Activated CD8-positive, alpha-beta T cell treated with anti-CD3 and anti-CD28 coated beads, Interleukin-2, amount 10 ng/mL, durations not matched to agents 7 days and 5 days (primary cell): ENCODE data around the gene NSMCE1. TPM values are rescaled to one million over a fixed set of nuclear protein-coding genes. Genes with fewer than 3 reads are reported as not detected.
"Not testable (repeated sequence)": the region's sequence is repeated elsewhere in the genome, so short reads cannot be mapped to it uniquely, and the experiment has no call there.

Experiments used
- ATAC-seq: fragments of 150-1000 bp; cut with Tn5 transposase; one replicate; pipeline ENCODE4 v1.10.0; 2021; ENCODE audit warnings: moderate library complexity
- CTCF ChIA-PET: fragments of 350-600 bp; sonication (Branson Sonifier 250); formaldehyde crosslinking; loops from one replicate; lab custom pipeline; 2021; ENCODE audit warnings: antibody characterized with exemption; lab: Charles Lee
- POLR2A ChIA-PET: fragments of 350-600 bp; sonication (Branson Sonifier 250); formaldehyde crosslinking; loops from one replicate; lab custom pipeline; 2021; ENCODE audit warnings: antibody characterized with exemption; lab: Charles Lee
- DNase-seq: peaks from one replicate; pipeline ENCODE4 v3.0.0-alpha.2; 2020
- H3K27ac Mint-ChIP-seq: one replicate; pipeline ENCODE4 v1.8.0; 2021; ENCODE audit warnings: mild to moderate bottlenecking, mixed read lengths
- H3K27me3 Mint-ChIP-seq: one replicate; pipeline ENCODE4 v1.8.0; 2021; ENCODE audit warnings: low read depth, mixed read lengths
- H3K36me3 Mint-ChIP-seq: one replicate; pipeline ENCODE4 v1.8.0; 2021; ENCODE audit warnings: low read depth, mixed read lengths
- H3K4me1 Mint-ChIP-seq: one replicate; pipeline ENCODE4 v1.8.0; 2021; ENCODE audit warnings: low read depth, mixed read lengths
- H3K4me3 Mint-ChIP-seq: one replicate; pipeline ENCODE4 v1.8.0; 2021; ENCODE audit warnings: mild to moderate bottlenecking, mixed read lengths
- H3K9me3 Mint-ChIP-seq: one replicate; pipeline ENCODE4 v1.8.0; 2022; ENCODE audit warnings: mixed read lengths; ENCODE audit not compliant: insufficient read depth
- total RNA-seq, 2 experiments: library from RNA; stranded (reverse); gene quantifications; one replicate each; pipeline ENCODE4 v1.2.3, GENCODE V29; 2021

Gene NSMCE1
- total RNA-seq, 2 experiments from 2014 or later = 87.3 to 94.9 TPM

DNA sequence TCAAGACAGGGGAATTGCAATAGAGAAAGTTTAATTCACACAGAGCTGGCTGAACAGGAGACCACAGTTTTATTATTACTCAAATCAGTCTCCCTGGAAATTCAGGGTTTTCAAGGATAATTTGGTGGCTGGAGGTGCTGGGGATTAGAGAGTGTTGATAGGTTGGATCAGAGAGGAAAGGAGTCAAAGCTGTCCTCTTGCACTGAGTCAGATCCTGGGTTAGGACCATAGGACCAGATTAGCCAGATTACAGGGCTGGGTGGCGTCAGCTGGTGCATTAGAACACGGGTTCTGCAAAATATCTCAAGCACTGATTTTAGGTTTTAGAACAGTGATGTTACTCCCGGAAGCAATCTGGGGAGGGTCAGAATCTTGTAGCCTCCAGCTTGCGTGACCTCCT is 1.8 kb upstream of the NSMCE1 start:
- no peak for DNase-seq
- no peak for ATAC-seq

DNA sequence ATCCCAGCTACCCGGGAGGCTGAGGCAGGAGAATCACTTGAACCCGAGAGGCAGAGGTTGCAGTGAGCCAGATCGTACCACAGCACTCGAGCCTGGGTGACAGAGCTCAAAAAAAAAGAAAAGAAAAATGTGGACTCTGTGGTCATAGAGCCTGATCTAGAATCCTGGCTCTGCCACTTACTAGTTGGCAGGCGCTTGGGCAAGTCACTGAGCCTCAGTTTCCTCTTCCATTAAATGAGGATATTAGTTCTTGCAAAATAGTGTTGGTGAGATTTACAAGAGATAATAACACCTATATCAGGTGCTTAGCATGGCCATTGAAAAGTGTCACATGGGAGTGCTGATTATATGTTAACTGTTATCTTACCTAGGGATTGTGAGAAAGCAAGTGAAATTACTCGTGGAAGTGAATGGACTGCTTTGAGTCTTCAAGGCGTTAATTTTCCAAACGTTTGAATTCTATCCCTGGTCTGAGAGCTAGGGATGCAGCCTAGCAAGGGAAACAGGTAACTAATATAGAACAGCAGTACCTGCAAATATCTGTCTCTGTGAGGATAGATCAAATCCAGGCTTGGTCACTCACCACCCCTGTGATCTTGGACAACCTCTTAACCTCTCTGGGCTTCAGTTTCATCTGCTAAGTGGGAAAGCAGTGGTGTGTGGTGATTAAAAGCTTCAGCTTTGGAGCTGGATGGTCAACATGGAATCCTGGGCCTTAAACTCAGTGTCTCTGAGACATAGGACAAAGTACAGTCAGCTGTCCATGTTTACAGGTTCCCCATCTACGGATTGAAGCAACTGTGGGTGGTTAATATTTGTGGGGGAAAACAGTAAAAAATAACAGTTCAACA is 953 bp upstream of the NSMCE1 start:
- ATAC-seq (no peak), DNase-seq (no peak)
- Mint-ChIP-seq H3K9me3 (peaks cover 3% of the 10 kb centered on the region), H3K36me3 (peaks cover 39% of the 10 kb centered on the region), H3K4me3 (peak overlapping the region; percentile 98), H3K27ac (peak overlapping the region; percentile 99), H3K4me1 (peaks cover 85% of the 10 kb centered on the region), H3K27me3 (no peaks in the 10 kb centered on the region)
- CTCF ChIA-PET = interaction anchor here (1.2 to 4.9 kb wide), 4 partner anchors 35 to 100 kb away, joined by 3 to 30 read pairs (median 4); no protein-coding TSS in a partner anchor
- POLR2A ChIA-PET = interaction anchor here (0.7 to 4.5 kb wide), 7 partner anchors 27 to 282 kb away, joined by 3 to 31 read pairs (median 5); no protein-coding TSS in a partner anchor

More for the DNA sequence above, 1.8 kb upstream of the NSMCE1 start:
- Mint-ChIP-seq H3K4me3 (no peak overlapping the region), H3K27ac (no peak overlapping the region), H3K9me3 (peaks cover 3% of the 10 kb centered on the region), H3K27me3 (no peaks in the 10 kb centered on the region), H3K4me1 (peaks cover 81% of the 10 kb centered on the region), H3K36me3 (peaks cover 35% of the 10 kb centered on the region)
- CTCF ChIA-PET = interaction anchor here (1.2 to 4.9 kb wide), 4 partner anchors 21 to 100 kb away, joined by 3 to 30 read pairs (median 4); no protein-coding TSS in a partner anchor
- POLR2A ChIA-PET = interaction anchor here (0.7 to 4.5 kb wide), 3 partner anchors 17 to 38 kb away, joined by 3 to 31 read pairs (median 4); no protein-coding TSS in a partner anchor

DNA sequence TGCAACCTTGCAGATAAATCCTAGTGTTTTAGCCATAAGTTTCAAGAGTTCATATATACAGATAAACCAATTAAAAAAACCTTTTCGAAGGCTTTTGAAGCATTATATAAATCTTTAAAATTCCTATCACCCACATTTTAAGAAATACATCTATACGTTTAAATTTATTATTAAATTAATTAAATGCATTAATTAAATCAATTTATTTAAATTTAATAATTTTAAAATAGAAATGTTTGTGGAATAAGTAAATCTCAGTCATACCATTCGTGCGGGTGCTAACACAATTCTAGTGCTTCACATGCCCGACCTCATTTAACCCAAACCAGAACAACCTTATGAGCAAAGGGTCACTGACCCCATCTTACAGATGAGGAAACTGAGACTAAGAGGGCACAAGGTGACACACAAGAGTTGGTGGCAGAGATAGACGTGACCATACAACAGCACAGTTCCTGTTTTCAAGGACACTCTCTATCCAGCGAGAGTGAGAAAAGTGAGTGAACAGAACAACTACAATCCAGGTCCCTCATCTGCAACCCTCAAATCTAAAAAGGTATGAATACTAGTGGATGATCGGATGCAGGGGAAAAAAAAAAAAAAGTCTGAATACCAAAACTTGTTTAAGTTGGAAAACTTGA is 1.4 kb downstream of the NSMCE1 start:
- CTCF ChIA-PET = interaction anchor here (1.5 kb wide), 1 partner anchor 16 kb away, joined by 3 read pairs; no protein-coding TSS in a partner anchor
- no peaks in the 10 kb centered on the region for H3K27me3 Mint-ChIP-seq
- H3K4me3 Mint-ChIP-seq = peak overlapping the region; percentile 98
- no peak for DNase-seq
- peaks cover 56% of the 10 kb centered on the region for H3K36me3 Mint-ChIP-seq
- POLR2A ChIA-PET = interaction anchor here (1.1 to 4.5 kb wide), 2 partner anchors 30 to 141 kb away, joined by 3 to 31 read pairs; no protein-coding TSS in a partner anchor
- peaks cover 2% of the 10 kb centered on the region for H3K9me3 Mint-ChIP-seq
- H3K4me1 Mint-ChIP-seq = peaks cover 80% of the 10 kb centered on the region
- peak overlapping the region; percentile 37 for H3K27ac Mint-ChIP-seq
- no peak for ATAC-seq

DNA sequence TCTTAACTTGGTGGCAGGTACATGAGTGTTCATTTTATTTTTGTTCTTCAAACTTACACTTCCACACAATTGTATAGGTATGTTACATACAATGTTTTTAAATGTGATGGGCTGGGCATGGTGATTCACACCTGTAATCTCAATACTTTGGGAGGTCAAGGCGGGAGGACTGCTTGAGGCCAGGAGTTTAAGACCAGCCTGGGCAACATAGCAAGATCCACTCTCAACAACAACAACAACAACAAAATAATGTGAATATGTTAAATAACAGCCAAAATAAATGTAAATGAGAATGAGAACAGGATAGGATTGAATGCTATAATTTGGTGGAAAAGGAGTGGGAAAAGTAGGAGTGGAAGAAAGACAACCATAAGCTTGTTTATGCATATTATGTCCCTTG is 2.6 kb downstream of the NSMCE1 start:
- Mint-ChIP-seq H3K4me3 (no peak overlapping the region), H3K27ac (peak overlapping the region; percentile 7), H3K9me3 (no peaks in the 10 kb centered on the region), H3K36me3 (peaks cover 53% of the 10 kb centered on the region), H3K4me1 (peaks cover 73% of the 10 kb centered on the region), H3K27me3 (no peaks in the 10 kb centered on the region)
- DNase-seq (no peak), ATAC-seq (no peak)
- CTCF ChIA-PET = no interaction called here
- POLR2A ChIA-PET = interaction anchor here (2.2 kb wide), 1 partner anchor 31 kb away, joined by 5 read pairs; no protein-coding TSS in a partner anchor

DNA sequence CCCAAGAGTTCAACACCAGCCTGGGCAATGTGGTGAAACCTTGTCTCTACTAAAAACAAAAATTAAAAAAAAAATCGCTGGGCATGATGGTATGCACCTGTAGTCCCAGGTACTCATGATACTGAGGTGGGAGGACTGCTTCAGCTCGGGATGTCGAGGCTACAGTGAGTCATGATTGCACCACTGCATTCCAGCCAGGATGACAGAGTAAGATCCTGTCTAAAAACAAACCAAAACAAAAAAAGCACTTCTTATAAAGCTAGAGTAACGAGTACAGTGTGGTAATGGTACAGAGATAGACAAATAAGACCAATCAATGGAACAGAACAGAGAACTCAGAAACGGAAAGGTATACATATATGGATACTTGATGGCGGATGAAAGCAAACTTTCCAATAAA is 4.4 kb downstream of the NSMCE1 start:
- peaks cover 62% of the 10 kb centered on the region for H3K4me1 Mint-ChIP-seq
- H3K27ac Mint-ChIP-seq = no peak overlapping the region
- H3K9me3 Mint-ChIP-seq = no peaks in the 10 kb centered on the region
- POLR2A ChIA-PET = interaction anchor here (2.2 kb wide), 1 partner anchor 29 kb away, joined by 5 read pairs; no protein-coding TSS in a partner anchor
- no peak for ATAC-seq
- H3K27me3 Mint-ChIP-seq = no peaks in the 10 kb centered on the region
- peaks cover 53% of the 10 kb centered on the region for H3K36me3 Mint-ChIP-seq
- CTCF ChIA-PET = interaction anchor here (2.1 kb wide), 1 partner anchor 10 kb away, joined by 7 read pairs; no protein-coding TSS in a partner anchor
- no peak overlapping the region for H3K4me3 Mint-ChIP-seq
- no peak for DNase-seq

DNA sequence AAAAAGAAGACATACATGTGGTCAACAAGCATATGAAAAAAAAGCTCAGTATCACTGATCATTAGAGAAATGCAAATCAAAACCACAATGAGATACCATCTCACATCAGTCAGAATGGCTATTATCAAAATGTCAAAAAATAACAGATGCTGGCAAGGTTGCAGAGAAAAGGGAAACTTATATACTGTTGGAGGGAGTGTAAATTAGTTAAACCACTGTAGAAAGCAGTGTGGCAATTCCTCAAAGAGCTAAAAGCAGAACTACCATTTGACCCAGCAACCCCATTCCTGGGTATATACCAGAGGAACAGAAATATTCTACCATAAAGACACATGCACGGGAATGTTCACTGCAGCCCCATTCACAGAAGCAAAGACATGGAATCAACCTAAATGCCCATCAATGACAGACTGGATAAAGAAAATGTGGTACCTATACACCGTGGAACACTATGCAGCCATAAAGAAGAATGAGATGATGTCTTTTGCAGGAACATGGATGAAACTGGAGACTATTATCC is 5.6 kb downstream of the NSMCE1 start:
- H3K27ac Mint-ChIP-seq, H3K9me3 Mint-ChIP-seq: not testable (repeated sequence)
- peaks cover 55% of the 10 kb centered on the region for H3K36me3 Mint-ChIP-seq

DNA sequence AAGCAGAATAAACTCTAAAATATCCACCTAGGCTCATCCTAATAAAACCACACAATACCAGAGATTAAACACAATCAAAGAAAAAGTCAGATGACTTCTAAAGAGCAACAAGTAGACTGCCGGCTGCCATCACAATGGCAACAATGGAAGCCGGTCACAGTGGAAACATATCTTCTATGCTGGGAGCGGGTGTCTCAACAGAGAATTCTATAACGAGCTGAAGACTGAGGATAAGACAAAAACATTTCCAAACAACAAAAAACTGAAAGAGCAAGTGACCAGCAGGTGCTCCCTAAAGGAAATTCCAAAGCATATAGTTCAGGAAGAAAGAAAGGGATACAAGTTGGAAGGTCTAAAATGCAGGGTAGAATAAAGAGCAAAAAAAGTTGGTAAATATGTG is 8.9 kb downstream of the NSMCE1 start:
- no peak overlapping the region for H3K27ac Mint-ChIP-seq
- H3K4me3 Mint-ChIP-seq = no peak overlapping the region
- no peak for ATAC-seq
- no peak for DNase-seq
- H3K9me3 Mint-ChIP-seq = no peaks in the 10 kb centered on the region
- H3K27me3 Mint-ChIP-seq = no peaks in the 10 kb centered on the region
- H3K36me3 Mint-ChIP-seq = peaks cover 62% of the 10 kb centered on the region
- CTCF ChIA-PET = interaction anchor here (1.5 kb wide), 1 partner anchor 25 kb away, joined by 5 read pairs; no protein-coding TSS in a partner anchor
- H3K4me1 Mint-ChIP-seq = peaks cover 55% of the 10 kb centered on the region
- POLR2A ChIA-PET = interaction anchor here (1.0 kb wide), 1 partner anchor 17 kb away, joined by 3 read pairs; no protein-coding TSS in a partner anchor

More for the DNA sequence above, 5.6 kb downstream of the NSMCE1 start:
- POLR2A ChIA-PET, DNase-seq, H3K4me3 Mint-ChIP-seq, H3K27me3 Mint-ChIP-seq, ATAC-seq: not testable (repeated sequence)
- H3K4me1 Mint-ChIP-seq = peaks cover 62% of the 10 kb centered on the region
- CTCF ChIA-PET = interaction anchor here (0.9 to 2.1 kb wide), 3 partner anchors 8 to 30 kb away, joined by 3 to 7 read pairs (median 4); no protein-coding TSS in a partner anchor

DNA sequence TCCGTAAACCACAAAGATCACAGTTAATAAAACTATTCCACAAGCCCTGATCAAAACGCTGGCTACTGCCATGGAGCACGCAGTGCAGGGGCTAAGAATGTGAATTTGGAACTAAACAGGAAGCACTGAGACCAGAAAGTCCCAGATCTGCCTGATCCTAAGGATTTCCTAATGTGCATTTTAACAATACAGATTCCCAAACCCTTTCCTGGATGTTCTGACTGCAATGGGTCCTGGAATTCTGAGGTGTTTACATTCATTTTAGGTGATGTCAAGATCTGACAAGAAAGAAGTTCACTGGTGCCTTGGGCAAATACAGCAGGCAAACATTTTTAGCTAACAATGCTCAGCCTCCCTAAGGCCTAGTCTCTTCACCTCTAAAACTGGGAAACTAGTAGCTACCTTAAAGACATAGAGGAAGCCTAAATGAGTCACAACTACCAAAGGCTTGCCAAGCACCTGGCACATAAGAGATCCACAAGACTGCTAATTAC is 10.3 kb downstream of the NSMCE1 start:
- no peak overlapping the region for H3K27ac Mint-ChIP-seq
- H3K4me1 Mint-ChIP-seq = peaks cover 62% of the 10 kb centered on the region
- POLR2A ChIA-PET = interaction anchor here (0.7 to 1.2 kb wide), 4 partner anchors 10 to 108 kb away, joined by 3 to 6 read pairs (median 4); partner anchors contain the start of gene NSMCE1
- no peak overlapping the region for H3K4me3 Mint-ChIP-seq
- no peaks in the 10 kb centered on the region for H3K27me3 Mint-ChIP-seq
- DNase-seq (peak; percentile 17), ATAC-seq (no peak)
- peaks cover 65% of the 10 kb centered on the region for H3K36me3 Mint-ChIP-seq
- CTCF ChIA-PET = interaction anchor here (1.2 kb wide), 1 partner anchor 23 kb away, joined by 5 read pairs; no protein-coding TSS in a partner anchor
- H3K9me3 Mint-ChIP-seq = no peaks in the 10 kb centered on the region

DNA sequence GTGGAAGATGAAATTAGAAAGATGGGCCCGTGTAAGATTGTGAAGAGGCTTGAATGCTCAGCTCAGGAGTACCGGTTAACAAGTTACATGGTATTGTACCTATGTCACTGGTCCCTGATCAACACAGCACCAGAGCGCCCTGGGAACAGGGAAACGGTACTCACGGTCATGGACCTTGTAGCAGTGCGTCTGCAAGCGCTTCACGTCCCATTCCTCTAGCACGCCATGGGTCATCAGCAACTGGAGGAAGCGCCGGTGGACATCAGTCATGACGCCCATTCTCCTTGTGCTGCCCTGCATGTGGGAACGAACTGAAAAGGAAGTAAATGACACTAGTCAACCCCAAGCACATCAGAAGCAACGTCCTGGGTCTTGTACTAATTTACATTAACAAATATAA is 11.3 kb downstream of the NSMCE1 start:
- Mint-ChIP-seq H3K4me1 (peaks cover 59% of the 10 kb centered on the region), H3K36me3 (peaks cover 60% of the 10 kb centered on the region), H3K9me3 (no peaks in the 10 kb centered on the region), H3K4me3 (no peak overlapping the region), H3K27me3 (no peaks in the 10 kb centered on the region), H3K27ac (no peak overlapping the region)
- peak; percentile 18 for DNase-seq
- CTCF ChIA-PET = interaction anchor here (1.2 kb wide), 1 partner anchor 22 kb away, joined by 5 read pairs; no protein-coding TSS in a partner anchor
- POLR2A ChIA-PET = interaction anchor here (1.1 to 1.3 kb wide), 3 partner anchors 17 to 20 kb away, joined by 3 read pairs; no protein-coding TSS in a partner anchor
- ATAC-seq = no peak

DNA sequence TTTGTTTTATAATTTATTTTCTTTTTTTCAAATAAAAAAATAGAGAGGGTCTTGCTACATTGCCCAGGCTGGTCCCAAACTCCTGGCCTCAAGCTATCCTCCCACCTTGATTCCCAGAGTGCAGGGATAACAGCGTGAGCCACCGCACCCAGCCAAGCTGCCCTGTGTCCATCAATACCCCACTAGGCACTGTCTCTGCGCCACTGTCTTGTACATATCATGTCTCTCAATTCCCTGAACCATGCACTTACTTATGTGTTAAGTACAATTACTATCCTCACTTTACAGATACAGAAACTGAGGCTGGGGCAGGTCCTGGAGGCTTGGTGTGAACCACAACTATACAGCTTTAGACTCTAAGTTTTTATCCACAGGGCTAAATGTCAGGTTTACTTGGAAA is 11.7 kb downstream of the NSMCE1 start:
- Mint-ChIP-seq H3K27me3 (no peaks in the 10 kb centered on the region), H3K36me3 (peaks cover 60% of the 10 kb centered on the region), H3K4me3 (no peak overlapping the region), H3K4me1 (peaks cover 61% of the 10 kb centered on the region), H3K27ac (no peak overlapping the region), H3K9me3 (no peaks in the 10 kb centered on the region)
- POLR2A ChIA-PET = interaction anchor here (1.1 to 1.3 kb wide), 2 partner anchors 17 to 20 kb away, joined by 3 read pairs; no protein-coding TSS in a partner anchor
- CTCF ChIA-PET = no interaction called here
- DNase-seq (no peak), ATAC-seq (no peak)
